WERI-Rb-1 (cell line): ENCODE data around the gene SMPD3.
A peak's percentile ranks its signal among the peaks of the same experiment; 100 is the strongest.

ENCODE experiments used
- DNase-seq: peaks from one replicate; pipeline ENCODE4 v3.0.0-alpha.2; 2020
- H3K27ac ChIP-seq: fragments of 250-450 bp; sonication (Bioruptor Pico); 2 replicates; pipeline ENCODE4 v1.5.1; 2020; ENCODE audit warnings: mild to moderate bottlenecking, moderate library complexity
- H3K27me3 ChIP-seq: fragments of 250-450 bp; sonication (Bioruptor Pico); 2 replicates; pipeline ENCODE4 v1.5.1; 2021; ENCODE audit warnings: mild to moderate bottlenecking, low read depth, moderate library complexity; ENCODE audit not compliant: insufficient read depth, severe bottlenecking
- H3K36me3 ChIP-seq: fragments of 250-450 bp; sonication (Bioruptor Pico); 2 replicates; pipeline ENCODE4 v1.5.1; 2020; ENCODE audit warnings: mild to moderate bottlenecking, moderate library complexity
- H3K4me3 ChIP-seq: 2 replicates; pipeline ENCODE4 v1.5.1; 2011; ENCODE audit warnings: low read depth, mild to moderate bottlenecking, control low read depth, low read length
- H3K9me3 ChIP-seq: fragments of 250-450 bp; sonication (Bioruptor Pico); 2 replicates; pipeline ENCODE4 v1.5.1; 2021; ENCODE audit warnings: mild to moderate bottlenecking, moderate library complexity; ENCODE audit not compliant: severe bottlenecking
- TF ChIP-seq, protein P1 (sequence below): IDR thresholded peaks from 2 replicates; pipeline ENCODE4 v1.5.1; 2011; ENCODE audit warnings: low read depth, mild to moderate bottlenecking, control low read depth, inconsistent platforms, low read length

SMPD3 gene

DNA sequence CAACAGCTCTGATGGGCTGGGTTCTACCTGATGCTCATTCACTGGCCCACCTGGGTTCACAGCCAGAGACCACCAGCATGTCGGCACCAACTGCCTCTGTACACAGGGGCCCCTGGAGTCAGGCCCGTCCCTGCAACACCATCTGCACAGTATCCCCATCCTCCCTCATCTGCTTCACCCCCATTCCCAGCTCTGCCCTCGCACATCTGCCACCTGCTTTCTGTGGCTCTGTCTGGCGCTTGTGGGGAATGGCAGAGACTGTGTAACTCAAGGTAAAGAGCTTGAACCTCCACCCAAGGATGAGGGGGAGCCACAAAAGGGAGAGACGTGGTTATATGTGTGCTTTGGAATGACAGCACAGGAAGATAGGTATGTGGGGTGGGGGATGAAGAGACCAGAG, 27.2 kb downstream of the SMPD3 start:
- Histone ChIP-seq H3K27me3 (no peaks in the 10 kb centered on the region), H3K4me3 (no peak overlapping the region), H3K36me3 (no peaks in the 10 kb centered on the region), H3K27ac (no peak overlapping the region), H3K9me3 (no peaks in the 10 kb centered on the region)
- no peak for DNase-seq
- TF ChIP-seq, protein P1, sequence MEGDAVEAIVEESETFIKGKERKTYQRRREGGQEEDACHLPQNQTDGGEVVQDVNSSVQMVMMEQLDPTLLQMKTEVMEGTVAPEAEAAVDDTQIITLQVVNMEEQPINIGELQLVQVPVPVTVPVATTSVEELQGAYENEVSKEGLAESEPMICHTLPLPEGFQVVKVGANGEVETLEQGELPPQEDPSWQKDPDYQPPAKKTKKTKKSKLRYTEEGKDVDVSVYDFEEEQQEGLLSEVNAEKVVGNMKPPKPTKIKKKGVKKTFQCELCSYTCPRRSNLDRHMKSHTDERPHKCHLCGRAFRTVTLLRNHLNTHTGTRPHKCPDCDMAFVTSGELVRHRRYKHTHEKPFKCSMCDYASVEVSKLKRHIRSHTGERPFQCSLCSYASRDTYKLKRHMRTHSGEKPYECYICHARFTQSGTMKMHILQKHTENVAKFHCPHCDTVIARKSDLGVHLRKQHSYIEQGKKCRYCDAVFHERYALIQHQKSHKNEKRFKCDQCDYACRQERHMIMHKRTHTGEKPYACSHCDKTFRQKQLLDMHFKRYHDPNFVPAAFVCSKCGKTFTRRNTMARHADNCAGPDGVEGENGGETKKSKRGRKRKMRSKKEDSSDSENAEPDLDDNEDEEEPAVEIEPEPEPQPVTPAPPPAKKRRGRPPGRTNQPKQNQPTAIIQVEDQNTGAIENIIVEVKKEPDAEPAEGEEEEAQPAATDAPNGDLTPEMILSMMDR: no peak

DNA sequence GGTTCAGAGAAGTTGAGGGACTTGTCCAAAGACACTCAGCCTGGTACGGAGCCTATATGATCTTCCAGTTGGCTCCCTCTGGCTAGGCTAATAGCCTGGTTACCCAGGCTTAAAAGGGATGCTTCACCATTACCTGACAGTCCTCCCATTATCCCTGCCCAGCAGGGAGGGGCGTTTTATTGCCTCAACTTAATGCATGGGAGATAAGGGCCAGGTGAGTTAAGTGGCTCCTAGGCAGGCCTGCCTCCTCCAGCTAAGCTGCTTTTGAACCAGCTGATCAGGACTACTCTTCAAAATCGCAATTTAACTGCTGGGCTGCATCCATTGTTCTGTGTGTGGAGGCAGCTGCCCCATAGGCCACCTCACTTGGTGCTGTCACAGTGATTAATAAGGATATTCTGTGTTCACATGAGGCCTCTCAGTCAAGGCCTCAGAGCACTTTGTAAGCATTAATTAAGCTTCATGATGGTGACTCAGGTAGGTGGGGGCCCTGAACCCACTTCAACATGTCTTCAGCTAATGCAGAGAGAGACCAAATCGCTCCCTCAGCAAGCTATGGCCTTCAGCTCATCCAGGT, 27.9 kb downstream of the SMPD3 start:
- no peak overlapping the region for H3K4me3 ChIP-seq
- H3K9me3 ChIP-seq: no peaks in the 10 kb centered on the region
- no peaks in the 10 kb centered on the region for H3K27me3 ChIP-seq
- TF ChIP-seq, protein P1: no peak
- peak; percentile 14 for DNase-seq
- H3K36me3 ChIP-seq: no peaks in the 10 kb centered on the region
- H3K27ac ChIP-seq: no peak overlapping the region

DNA sequence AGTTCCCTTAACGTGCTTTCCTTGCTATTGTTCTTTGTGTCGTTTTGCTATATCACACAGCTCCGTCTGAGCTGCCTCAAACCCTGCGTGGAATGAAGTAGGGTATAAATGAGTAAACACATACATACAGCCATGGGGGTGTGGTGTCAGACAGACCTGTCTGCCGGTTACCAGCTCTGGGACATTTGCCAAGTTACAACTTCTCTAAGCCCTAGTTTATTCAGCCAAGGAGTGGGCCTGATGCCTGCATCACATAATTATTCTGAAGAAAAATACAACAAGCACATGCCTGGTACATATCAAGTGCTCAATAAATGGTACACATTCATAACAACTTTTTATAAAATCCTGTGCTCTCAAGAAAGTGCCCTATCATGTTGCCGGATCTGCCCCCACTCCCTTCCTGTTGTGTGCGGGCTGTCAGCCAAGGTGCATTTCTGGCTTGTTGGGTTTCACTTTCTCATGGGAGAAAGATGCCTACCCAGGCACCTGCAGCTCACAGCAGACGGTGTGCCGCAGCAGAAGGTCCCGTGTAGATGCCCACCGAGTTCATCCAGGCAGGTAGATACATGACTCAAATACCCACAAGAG, 30.5 kb downstream of the SMPD3 start:
- TF ChIP-seq, protein P1: no peak
- no peaks in the 10 kb centered on the region for H3K27me3 ChIP-seq
- no peak overlapping the region for H3K27ac ChIP-seq
- H3K9me3 ChIP-seq: no peaks in the 10 kb centered on the region
- no peak overlapping the region for H3K4me3 ChIP-seq
- no peaks in the 10 kb centered on the region for H3K36me3 ChIP-seq
- no peak for DNase-seq

DNA sequence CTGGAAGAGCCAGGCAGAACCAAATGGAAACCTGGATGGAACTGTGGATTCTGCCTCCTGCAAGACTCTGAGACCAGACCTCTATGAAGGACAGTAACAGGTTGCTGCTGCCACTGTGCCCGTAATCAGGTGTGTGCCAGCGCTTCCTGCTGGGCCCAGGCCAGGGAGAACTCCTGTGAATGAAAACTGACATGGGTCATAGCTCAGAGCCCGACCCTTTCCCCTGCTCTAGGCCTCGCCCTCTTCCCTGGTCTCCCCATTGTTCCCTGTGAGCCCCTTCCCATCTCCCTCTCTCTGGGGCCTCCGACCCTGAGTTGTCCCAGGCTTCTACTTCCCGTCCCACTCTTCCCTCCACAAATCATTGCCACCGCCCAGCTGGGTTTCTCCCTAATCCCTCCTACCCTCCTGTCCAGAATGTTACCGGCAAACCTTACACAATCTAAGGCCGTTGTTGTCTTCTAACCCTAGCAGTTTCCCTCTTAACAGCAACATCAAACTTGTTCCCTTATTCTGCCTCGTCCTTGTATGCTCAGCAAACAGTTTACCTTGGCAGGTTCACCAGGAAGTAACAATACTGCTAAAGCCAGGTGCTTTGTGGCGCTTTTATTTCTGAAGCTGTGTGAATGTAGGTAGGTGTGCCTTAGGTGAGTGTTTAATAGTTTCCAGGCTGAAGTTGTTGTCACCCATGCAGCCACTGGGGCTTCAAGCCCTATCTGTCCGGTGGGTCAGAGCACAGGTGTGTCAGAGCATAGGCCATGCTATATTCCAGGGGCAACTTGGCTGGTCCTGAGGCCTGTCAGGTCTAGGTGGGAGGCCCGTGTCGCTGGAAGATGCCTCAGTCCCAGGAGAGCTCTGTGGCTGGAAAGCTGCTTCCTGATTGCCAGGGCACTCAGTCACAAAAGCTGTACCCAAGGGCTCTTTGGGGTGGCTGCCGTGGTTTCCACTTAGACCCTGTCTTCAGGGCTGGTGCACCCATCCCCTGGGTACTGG, 32.0 kb downstream of the SMPD3 start:
- H3K4me3 ChIP-seq: no peak overlapping the region
- no peaks in the 10 kb centered on the region for H3K27me3 ChIP-seq
- H3K27ac ChIP-seq: no peak overlapping the region
- no peaks in the 10 kb centered on the region for H3K9me3 ChIP-seq
- TF ChIP-seq, protein P1: no peak
- H3K36me3 ChIP-seq: no peaks in the 10 kb centered on the region
- DNase-seq: peak; percentile 14

DNA sequence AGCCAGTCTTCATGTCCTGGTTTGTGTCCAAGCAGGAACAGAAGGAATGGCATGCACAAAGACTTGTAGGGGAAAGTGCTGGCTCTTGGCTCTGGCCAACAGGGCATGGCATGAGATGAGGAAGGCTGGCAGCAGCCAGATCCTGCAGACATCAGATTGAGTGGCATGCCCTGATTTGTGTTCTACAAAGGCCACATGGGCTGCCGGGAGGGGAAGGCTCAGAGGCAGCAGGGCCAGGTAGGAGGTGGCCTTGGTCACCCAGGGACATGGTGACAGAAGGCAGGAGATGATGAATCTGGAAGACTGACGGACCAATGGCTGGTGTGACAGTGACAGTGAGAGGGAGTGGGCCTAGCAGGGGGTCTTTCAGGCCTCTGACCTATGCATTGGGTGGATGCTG, 33.7 kb downstream of the SMPD3 start:
- H3K36me3 ChIP-seq: no peaks in the 10 kb centered on the region
- no peak overlapping the region for H3K27ac ChIP-seq
- no peak for DNase-seq
- no peak overlapping the region for H3K4me3 ChIP-seq
- H3K9me3 ChIP-seq: no peaks in the 10 kb centered on the region
- TF ChIP-seq, protein P1: no peak
- H3K27me3 ChIP-seq: no peaks in the 10 kb centered on the region
